Glomerular visceral epithelial cell (primary cell): Measurements from ENCODE around the gene NISCH.

Experiments
- DNase-seq: peaks from one replicate; pipeline ENCODE4 v3.0.0-alpha.2; 2016; ENCODE audit errors: extremely low spot score

NISCH gene

GRCh38 chr3:52471371-52472238 is 16.2 kb downstream of the NISCH start:
- peak; percentile 43 for DNase-seq

- no peak for DNase-seq
These were observed 17.0 kb downstream of the NISCH start for GRCh38 chr3:52472239-52473000.

GRCh38 chr3:52473026-52473425 is 17.6 kb downstream of the NISCH start:
- no peak for DNase-seq

GRCh38 chr3:52477076-52477795 is 21.8 kb downstream of the NISCH start:
- no peak for DNase-seq

- DNase-seq: no peak
These were observed 22.3 kb downstream of the NISCH start for GRCh38 chr3:52477796-52478095.

- DNase-seq: no peak
These were observed 23.9 kb downstream of the NISCH start for GRCh38 chr3:52479037-52479876.

GRCh38 chr3:52479877-52480575 is 24.6 kb downstream of the NISCH start:
- no peak for DNase-seq

- no peak for DNase-seq
These were observed 25.6 kb downstream of the NISCH start for GRCh38 chr3:52480768-52481715.

- no peak for DNase-seq
These were observed 26.6 kb downstream of the NISCH start for GRCh38 chr3:52481819-52482521.

- DNase-seq: no peak
These were observed 27.7 kb downstream of the NISCH start for GRCh38 chr3:52483081-52483480.

GRCh38 chr3:52483577-52484381 is 28.4 kb downstream of the NISCH start:
- no peak for DNase-seq

GRCh38 chr3:52484680-52485461 is 29.5 kb downstream of the NISCH start:
- DNase-seq: no peak

- no peak for DNase-seq
These were observed 31.8 kb downstream of the NISCH start for GRCh38 chr3:52487050-52487787.

GRCh38 chr3:52487788-52488691 is 32.6 kb downstream of the NISCH start:
- DNase-seq: no peak

- DNase-seq: no peak
These were observed 33.3 kb downstream of the NISCH start for GRCh38 chr3:52488746-52489145.

- DNase-seq: no peak
These were observed 34.0 kb downstream of the NISCH start for GRCh38 chr3:52489453-52489852.
